Measurements from ENCODE around the gene PRDM7. TPM values are rescaled to one million over a fixed set of nuclear protein-coding genes. Genes with fewer than 3 reads are reported as not detected.

The PRDM7 gene
- total RNA-seq, 2 experiments from 2014 or later: not detected

GRCh38 chr16:90081606-90081970 lies 4.5 kb upstream of the PRDM7 start:
- intact Hi-C loops (cut with micrococcal nuclease): no loop called here
- peaks cover 10% of the 10 kb centered on the region for H3K27me3 Mint-ChIP-seq
- H3K4me1 Mint-ChIP-seq (ENCODE audit: low read depth): peaks cover 16% of the 10 kb centered on the region
- ChIA-PET CTCF (interaction anchor here (0.7 to 1.8 kb wide), 11 partner anchors 8 to 74 kb away, joined by 3 to 13 read pairs (median 5); no protein-coding TSS in a partner anchor), POLR2A (interaction anchor here (0.9 to 1.2 kb wide), 2 partner anchors 43 to 107 kb away, joined by 3 read pairs; no protein-coding TSS in a partner anchor)
- no peak for DNase-seq
- TF ChIP-seq CTCF (IDR thresholded peaks at IDR 0.05): no peak
- H3K9me3 Mint-ChIP-seq: no peaks in the 10 kb centered on the region
- no peak overlapping the region for H3K27ac Mint-ChIP-seq
- ATAC-seq: no peak
- no peaks in the 10 kb centered on the region for H3K36me3 Mint-ChIP-seq (ENCODE audit: low read depth)
- H3K4me3 Mint-ChIP-seq: peak overlapping the region; percentile 85

- Mint-ChIP-seq H3K27ac (no peak overlapping the region), H3K4me1 (ENCODE audit: low read depth) (peaks cover 19% of the 10 kb centered on the region), H3K4me3 (no peak overlapping the region), H3K27me3 (peaks cover 14% of the 10 kb centered on the region), H3K36me3 (ENCODE audit: low read depth) (no peaks in the 10 kb centered on the region), H3K9me3 (no peaks in the 10 kb centered on the region)
- DNase-seq: no peak
- ATAC-seq: no peak
- TF ChIP-seq CTCF (IDR thresholded peaks at IDR 0.05): no peak
- ChIA-PET POLR2A (no interaction called here), CTCF (interaction anchor here (1.3 kb wide), 1 partner anchor 10 kb away, joined by 4 read pairs; no protein-coding TSS in a partner anchor)
- intact Hi-C loops (cut with micrococcal nuclease): no loop called here
These were observed 1.4 kb upstream of the PRDM7 start for GRCh38 chr16:90078579-90078895.

GRCh38 chr16:90077757-90078578 lies 837 bp upstream of the PRDM7 start:
- Mint-ChIP-seq H3K36me3 (ENCODE audit: low read depth) (no peaks in the 10 kb centered on the region), H3K27ac (peak overlapping the region; percentile 80), H3K4me1 (ENCODE audit: low read depth) (peaks cover 19% of the 10 kb centered on the region), H3K9me3 (no peaks in the 10 kb centered on the region), H3K4me3 (peak overlapping the region; percentile 72), H3K27me3 (peaks cover 14% of the 10 kb centered on the region)
- peak; percentile 74 for ATAC-seq
- intact Hi-C loops (cut with micrococcal nuclease): no loop called here
- peak; percentile 59 for DNase-seq
- CTCF ChIA-PET: interaction anchor here (1.1 to 1.3 kb wide), 2 partner anchors 11 to 131 kb away, joined by 3 to 4 read pairs; no protein-coding TSS in a partner anchor
- TF ChIP-seq CTCF (IDR thresholded peaks at IDR 0.05): peak; percentile 45
- POLR2A ChIA-PET: no interaction called here

GRCh38 chr16:90072442-90073105 lies 4.6 kb downstream of the PRDM7 start:
- no peak overlapping the region for H3K27ac Mint-ChIP-seq
- H3K4me3 Mint-ChIP-seq: no peak overlapping the region
- POLR2A ChIA-PET: no interaction called here
- intact Hi-C loops (cut with micrococcal nuclease): no loop called here
- H3K36me3 Mint-ChIP-seq (ENCODE audit: low read depth): no peaks in the 10 kb centered on the region
- no peaks in the 10 kb centered on the region for H3K9me3 Mint-ChIP-seq
- CTCF ChIA-PET: interaction anchor here (1.9 kb wide), 1 partner anchor 10 kb away, joined by 13 read pairs; no protein-coding TSS in a partner anchor
- peaks cover 10% of the 10 kb centered on the region for H3K4me1 Mint-ChIP-seq (ENCODE audit: low read depth)
- no peak for ATAC-seq
- peaks cover 21% of the 10 kb centered on the region for H3K27me3 Mint-ChIP-seq
- no peak for DNase-seq
- no peak for TF ChIP-seq CTCF (IDR thresholded peaks at IDR 0.05)

GRCh38 chr16:90070440-90070839 lies 6.7 kb downstream of the PRDM7 start:
- H3K4me1 Mint-ChIP-seq (ENCODE audit: low read depth): no peaks in the 10 kb centered on the region
- H3K36me3 Mint-ChIP-seq (ENCODE audit: low read depth): no peaks in the 10 kb centered on the region
- ATAC-seq: no peak
- intact Hi-C loops (cut with micrococcal nuclease): no loop called here
- ChIA-PET CTCF (interaction anchor here (1.3 to 1.5 kb wide), 2 partner anchors 9 to 12 kb away, joined by 5 to 6 read pairs; no protein-coding TSS in a partner anchor), POLR2A (no interaction called here)
- no peak for DNase-seq
- H3K4me3 Mint-ChIP-seq: no peak overlapping the region
- H3K27ac Mint-ChIP-seq: no peak overlapping the region
- no peaks in the 10 kb centered on the region for H3K9me3 Mint-ChIP-seq
- TF ChIP-seq CTCF (IDR thresholded peaks at IDR 0.05): no peak
- H3K27me3 Mint-ChIP-seq: peaks cover 10% of the 10 kb centered on the region

Data from activated CD8-positive, alpha-beta T cell treated with anti-CD3 and anti-CD28 coated beads for 36 hours (primary cell).